Anterior cingulate cortex (tissue), 58 donors: ENCODE results near the gene ZNF536.

Source experiments
- DNase-seq, 58 donors: peaks; one replicate each; lab custom pipeline; 2025; lab: John Stamatoyannopoulos, UW

The ZNF536 gene

GRCh38 chr19:30516111-30516510 lies 143.9 kb downstream of the ZNF536 start:
- no peak for DNase-seq

GRCh38 chr19:30516531-30516930 lies 144.3 kb downstream of the ZNF536 start:
- no peak for DNase-seq

GRCh38 chr19:30518965-30519606 lies 146.9 kb downstream of the ZNF536 start:
- no peak for DNase-seq

GRCh38 chr19:30519607-30520205 lies 147.5 kb downstream of the ZNF536 start:
- DNase-seq, result no peak

GRCh38 chr19:30520735-30521479 lies 148.7 kb downstream of the ZNF536 start:
- no peak for DNase-seq

GRCh38 chr19:30521937-30522336 lies 149.8 kb downstream of the ZNF536 start:
- DNase-seq, result no peak

GRCh38 chr19:30522341-30522740 lies 150.2 kb downstream of the ZNF536 start:
- DNase-seq, result no peak

- DNase-seq, result no peak
Measured at GRCh38 chr19:30523791-30524190, 151.6 kb downstream of the ZNF536 start.

GRCh38 chr19:30525383-30525782 lies 153.2 kb downstream of the ZNF536 start:
- DNase-seq, result no peak

GRCh38 chr19:30528919-30529318 lies 156.7 kb downstream of the ZNF536 start:
- no peak for DNase-seq

- no peak for DNase-seq
Measured at GRCh38 chr19:30529876-30530275, 157.7 kb downstream of the ZNF536 start.

GRCh38 chr19:30530751-30531150 lies 158.6 kb downstream of the ZNF536 start:
- no peak for DNase-seq

GRCh38 chr19:30535011-30535410 lies 162.8 kb downstream of the ZNF536 start:
- no peak for DNase-seq

- no peak for DNase-seq
Measured at GRCh38 chr19:30536975-30537374, 164.8 kb downstream of the ZNF536 start.

- no peak for DNase-seq
Measured at GRCh38 chr19:30539315-30539714, 167.1 kb downstream of the ZNF536 start.

- no peak for DNase-seq
Measured at GRCh38 chr19:30539981-30540380, 167.8 kb downstream of the ZNF536 start.

- no peak for DNase-seq
Measured at GRCh38 chr19:30540761-30541160, 168.6 kb downstream of the ZNF536 start.

- DNase-seq, result no peak
Measured at GRCh38 chr19:30541575-30541974, 169.4 kb downstream of the ZNF536 start.

GRCh38 chr19:30543243-30543945 lies 171.2 kb downstream of the ZNF536 start:
- no peak for DNase-seq

GRCh38 chr19:30545752-30546151 lies 173.6 kb downstream of the ZNF536 start:
- no peak for DNase-seq

GRCh38 chr19:30546332-30546731 lies 174.1 kb downstream of the ZNF536 start:
- DNase-seq, result no peak
